ENCODE data around the gene SLCO2B1.

SLCO2B1 gene

GRCh38 chr11:75200531-75200930 lies 49.6 kb downstream of the SLCO2B1 start:
- in situ Hi-C loops (cut with HindIII; ENCODE audit: low sequenced_read_pairs), result no loop called here
- no peak overlapping the region for H3K4me3 ChIP-seq (ENCODE audit: low read depth, low read length)
- no peak for DNase-seq (ENCODE audit: low read depth, low spot score)
- TF ChIP-seq CTCF (IDR thresholded peaks at IDR 0.05; ENCODE audit: low read depth, low read length), result no peak

GRCh38 chr11:75201771-75202170 lies 50.9 kb downstream of the SLCO2B1 start:
- in situ Hi-C loops (cut with HindIII; ENCODE audit: low sequenced_read_pairs), result no loop called here
- TF ChIP-seq CTCF (IDR thresholded peaks at IDR 0.05; ENCODE audit: low read depth, low read length), result no peak
- no peak for DNase-seq (ENCODE audit: low read depth, low spot score)
- H3K4me3 ChIP-seq (ENCODE audit: low read depth, low read length), result no peak overlapping the region

- no peak for TF ChIP-seq CTCF (IDR thresholded peaks at IDR 0.05; ENCODE audit: low read depth, low read length)
- no peak for DNase-seq (ENCODE audit: low read depth, low spot score)
- H3K4me3 ChIP-seq (ENCODE audit: low read depth, low read length), result no peak overlapping the region
- in situ Hi-C loops (cut with HindIII; ENCODE audit: low sequenced_read_pairs), result no loop called here
Observed at GRCh38 chr11:75202195-75202594, 51.3 kb downstream of the SLCO2B1 start.

- DNase-seq (ENCODE audit: low read depth, low spot score), result no peak
- TF ChIP-seq CTCF (IDR thresholded peaks at IDR 0.05; ENCODE audit: low read depth, low read length), result no peak
- H3K4me3 ChIP-seq (ENCODE audit: low read depth, low read length), result no peak overlapping the region
- in situ Hi-C loops (cut with HindIII; ENCODE audit: low sequenced_read_pairs), result no loop called here
Observed at GRCh38 chr11:75203138-75203537, 52.2 kb downstream of the SLCO2B1 start.

GRCh38 chr11:75203641-75204011 lies 52.7 kb downstream of the SLCO2B1 start:
- no peak for DNase-seq (ENCODE audit: low read depth, low spot score)

GRCh38 chr11:75204012-75204674 lies 53.2 kb downstream of the SLCO2B1 start:
- TF ChIP-seq CTCF (IDR thresholded peaks at IDR 0.05; ENCODE audit: low read depth, low read length), result no peak
- in situ Hi-C loops (cut with HindIII; ENCODE audit: low sequenced_read_pairs), result no loop called here
- no peak overlapping the region for H3K4me3 ChIP-seq (ENCODE audit: low read depth, low read length)
- no peak for DNase-seq (ENCODE audit: low read depth, low spot score)

More at GRCh38 chr11:75203641-75204011, 52.7 kb downstream of the SLCO2B1 start:
- H3K4me3 ChIP-seq (ENCODE audit: low read depth, low read length), result no peak overlapping the region
- in situ Hi-C loops (cut with HindIII; ENCODE audit: low sequenced_read_pairs), result no loop called here
- TF ChIP-seq CTCF (IDR thresholded peaks at IDR 0.05; ENCODE audit: low read depth, low read length), result no peak

All from astrocyte of the spinal cord (primary cell).